Measurements from ENCODE around the gene ARHGEF25.
"Not testable (repeated sequence)": the region's sequence is repeated elsewhere in the genome, so short reads cannot be mapped to it uniquely, and the experiment has no call there.

ARHGEF25 gene

GRCh38 chr12:57622293-57623245, 11.3 kb downstream of the ARHGEF25 start:
- DNase-seq = no peak

GRCh38 chr12:57623385-57623784, 12.2 kb downstream of the ARHGEF25 start:
- no peak for DNase-seq

- DNase-seq = no peak
Observed at GRCh38 chr12:57623811-57624390, 12.7 kb downstream of the ARHGEF25 start.

- DNase-seq = no peak
Observed at GRCh38 chr12:57624441-57625220, 13.4 kb downstream of the ARHGEF25 start.

GRCh38 chr12:57625261-57626032, 14.2 kb downstream of the ARHGEF25 start:
- no peak for DNase-seq

GRCh38 chr12:57626111-57626920, 15.1 kb downstream of the ARHGEF25 start:
- no peak for DNase-seq

- no peak for DNase-seq
Observed at GRCh38 chr12:57626921-57627445, 15.7 kb downstream of the ARHGEF25 start.

- peak in 1 of 2 donors; percentile 47 for DNase-seq
Observed at GRCh38 chr12:57627501-57628279, 16.5 kb downstream of the ARHGEF25 start.

- DNase-seq = peak in 1 of 2 donors; percentile 11
Observed at GRCh38 chr12:57628280-57629191, 17.3 kb downstream of the ARHGEF25 start.

GRCh38 chr12:57629897-57630471, 18.7 kb downstream of the ARHGEF25 start:
- peak in 1 of 2 donors; percentile 15 for DNase-seq

GRCh38 chr12:57630891-57631433, 19.7 kb downstream of the ARHGEF25 start:
- DNase-seq = peak in 1 of 2 donors; percentile 16

GRCh38 chr12:57631566-57632072, 20.4 kb downstream of the ARHGEF25 start:
- DNase-seq = peak in 1 of 2 donors; percentile 16

- DNase-seq = peak in 1 of 2 donors; percentile 42
Observed at GRCh38 chr12:57632073-57632957, 21.1 kb downstream of the ARHGEF25 start.

GRCh38 chr12:57632958-57633840, 22.0 kb downstream of the ARHGEF25 start, which contains the start of gene B4GALNT1:
B4GALNT1 (minus strand) TSS chr12:57633201; CDS start chr12:57632132, 1,069 bp downstream.
- DNase-seq = peak; percentile 70 to 79

GRCh38 chr12:57636731-57637130, 25.5 kb downstream of the ARHGEF25 start:
- DNase-seq = not testable (repeated sequence)

- no peak for DNase-seq
Observed at GRCh38 chr12:57637364-57637763, 26.1 kb downstream of the ARHGEF25 start.

Data from stimulated activated CD4-positive, alpha-beta T cell treated with anti-CD3 and anti-CD28 coated beads, Interleukin-2, amount 100 ng/mL, for 24 hours (primary cell).